KOPT-K1 (cell line): Measurements from ENCODE around the gene TDRD9.

Experiments used
- H3K27ac ChIP-seq: fragments of 200-600 bp; sonication (generic); 2 replicates; pipeline ENCODE4 v1.5.1; 2016; ENCODE audit warnings: antibody characterized with exemption, mild to moderate bottlenecking, low read depth, low read length; ENCODE audit not compliant: poor library complexity, severe bottlenecking
- H3K36me3 ChIP-seq: fragments of 200-600 bp; sonication (generic); 2 replicates; pipeline ENCODE4 v1.5.1; 2017; ENCODE audit warnings: antibody characterized with exemption, mild to moderate bottlenecking, low read length, moderate library complexity; ENCODE audit not compliant: insufficient read depth
- H3K9me3 ChIP-seq: fragments of 200-600 bp; sonication (generic); 2 replicates; pipeline ENCODE4 v1.5.1; 2017; ENCODE audit warnings: antibody characterized with exemption, low read length, mild to moderate bottlenecking; ENCODE audit not compliant: insufficient read depth, poor library complexity, severe bottlenecking

TDRD9 gene

GRCh38 chr14:104072586-104072985, 144.3 kb downstream of the TDRD9 start:
- Histone ChIP-seq H3K36me3 (no peaks in the 10 kb centered on the region), H3K27ac (no peak overlapping the region), H3K9me3 (peaks cover 17% of the 10 kb centered on the region)

DNA sequence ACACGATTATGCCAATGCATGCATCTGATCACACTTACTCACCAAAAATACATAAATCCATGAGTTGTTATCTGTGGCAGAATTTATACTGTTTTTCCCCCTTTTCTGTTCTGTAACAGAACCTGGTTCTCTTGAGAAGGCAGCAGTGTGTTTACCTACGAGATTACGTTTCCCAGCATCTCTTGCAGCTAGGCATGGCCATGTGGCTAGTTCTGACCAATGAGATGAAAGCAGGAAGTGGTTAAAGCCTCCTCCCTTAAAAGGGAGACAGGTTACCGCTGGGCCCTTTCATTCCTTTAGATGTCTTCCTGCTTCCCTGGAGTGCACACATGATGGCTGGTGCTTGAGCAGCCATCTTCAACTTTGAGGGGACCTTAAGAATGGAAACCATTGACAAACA, 145.5 kb downstream of the TDRD9 start:
- no peaks in the 10 kb centered on the region for H3K36me3 ChIP-seq
- H3K9me3 ChIP-seq: peaks cover 15% of the 10 kb centered on the region
- H3K27ac ChIP-seq: no peak overlapping the region

GRCh38 chr14:104075530-104076151, 147.4 kb downstream of the TDRD9 start:
- Histone ChIP-seq H3K36me3 (no peaks in the 10 kb centered on the region), H3K27ac (no peak overlapping the region), H3K9me3 (peaks cover 15% of the 10 kb centered on the region)

DNA sequence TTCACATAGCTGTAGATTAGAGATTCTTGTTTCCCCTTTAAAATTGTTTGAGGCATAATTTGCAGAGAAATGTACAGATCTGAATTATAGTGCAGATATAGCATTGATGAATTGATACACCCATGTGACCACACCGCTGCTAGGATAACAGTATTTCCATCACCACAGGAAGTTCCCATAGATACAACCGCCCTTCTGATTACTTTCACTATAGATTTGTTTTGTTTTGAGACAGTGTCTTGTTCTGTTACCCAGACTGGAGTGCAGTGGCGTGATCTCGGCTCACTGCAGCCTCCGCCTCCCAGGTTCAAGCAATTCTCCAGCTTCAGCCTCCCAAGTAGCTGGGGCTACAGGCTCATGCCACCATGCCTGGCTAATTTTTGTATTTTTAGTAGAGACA, 148.5 kb downstream of the TDRD9 start:
- Histone ChIP-seq H3K9me3 (peaks cover 15% of the 10 kb centered on the region), H3K27ac (no peak overlapping the region), H3K36me3 (no peaks in the 10 kb centered on the region)

- Histone ChIP-seq H3K36me3 (no peaks in the 10 kb centered on the region), H3K27ac (no peak overlapping the region), H3K9me3 (peaks cover 10% of the 10 kb centered on the region)
Measured at GRCh38 chr14:104078031-104078455, 149.8 kb downstream of the TDRD9 start.

- Histone ChIP-seq H3K27ac (no peak overlapping the region), H3K9me3 (no peaks in the 10 kb centered on the region), H3K36me3 (no peaks in the 10 kb centered on the region)
Measured at GRCh38 chr14:104080376-104081260, 152.4 kb downstream of the TDRD9 start.

GRCh38 chr14:104081261-104081835, 153.1 kb downstream of the TDRD9 start:
- Histone ChIP-seq H3K27ac (no peak overlapping the region), H3K9me3 (no peaks in the 10 kb centered on the region), H3K36me3 (no peaks in the 10 kb centered on the region)

DNA sequence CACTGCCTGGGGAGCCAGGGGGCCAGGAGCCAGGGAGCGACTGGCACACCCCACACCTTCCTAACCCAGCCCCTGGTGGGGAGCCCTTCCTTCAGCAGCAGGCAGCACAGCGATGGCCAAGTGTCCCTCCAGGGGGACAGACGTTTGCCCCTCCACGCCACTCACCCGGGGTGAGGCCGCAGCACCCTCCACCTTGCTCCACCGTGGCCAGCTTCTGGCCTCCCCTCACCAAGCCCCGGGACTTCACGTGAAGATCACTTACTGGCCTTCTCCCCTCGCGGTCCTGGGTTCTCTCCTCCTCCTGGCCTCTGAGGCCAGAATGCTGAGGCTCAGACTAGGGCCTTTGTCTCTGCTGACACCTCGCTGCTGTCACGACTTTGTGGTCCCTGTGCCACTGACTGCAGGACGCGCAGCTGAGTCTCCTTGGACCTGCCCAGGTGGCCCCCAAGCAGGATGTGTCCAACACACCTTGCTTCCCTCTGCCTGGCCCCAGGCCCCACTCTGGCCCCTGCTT, 153.8 kb downstream of the TDRD9 start:
- H3K27ac ChIP-seq: no peak overlapping the region

DNA sequence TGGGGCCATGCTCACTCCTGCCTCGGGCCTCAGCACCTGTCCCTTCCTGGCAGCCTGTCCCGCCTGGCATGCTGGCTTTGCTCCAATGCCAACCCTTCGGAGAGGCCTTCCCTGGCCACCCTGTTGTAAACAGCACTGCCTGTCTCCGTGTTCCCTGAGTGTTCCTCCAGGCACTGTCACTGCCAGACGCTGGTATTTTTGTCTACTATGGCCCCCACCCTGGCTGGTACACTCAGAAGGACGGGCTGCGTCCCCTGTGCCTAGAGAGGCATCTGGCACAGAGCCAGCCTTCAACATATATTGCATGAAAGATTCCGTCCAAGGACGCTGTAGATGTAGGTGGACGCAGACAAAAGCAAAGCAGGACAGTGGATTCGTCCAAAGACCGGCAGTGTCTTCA, 154.6 kb downstream of the TDRD9 start:
- Histone ChIP-seq H3K27ac (no peak overlapping the region), H3K36me3 (no peaks in the 10 kb centered on the region), H3K9me3 (no peaks in the 10 kb centered on the region)

More for the DNA sequence above, 153.8 kb downstream of the TDRD9 start:
- Histone ChIP-seq H3K36me3 (no peaks in the 10 kb centered on the region), H3K9me3 (no peaks in the 10 kb centered on the region)

DNA sequence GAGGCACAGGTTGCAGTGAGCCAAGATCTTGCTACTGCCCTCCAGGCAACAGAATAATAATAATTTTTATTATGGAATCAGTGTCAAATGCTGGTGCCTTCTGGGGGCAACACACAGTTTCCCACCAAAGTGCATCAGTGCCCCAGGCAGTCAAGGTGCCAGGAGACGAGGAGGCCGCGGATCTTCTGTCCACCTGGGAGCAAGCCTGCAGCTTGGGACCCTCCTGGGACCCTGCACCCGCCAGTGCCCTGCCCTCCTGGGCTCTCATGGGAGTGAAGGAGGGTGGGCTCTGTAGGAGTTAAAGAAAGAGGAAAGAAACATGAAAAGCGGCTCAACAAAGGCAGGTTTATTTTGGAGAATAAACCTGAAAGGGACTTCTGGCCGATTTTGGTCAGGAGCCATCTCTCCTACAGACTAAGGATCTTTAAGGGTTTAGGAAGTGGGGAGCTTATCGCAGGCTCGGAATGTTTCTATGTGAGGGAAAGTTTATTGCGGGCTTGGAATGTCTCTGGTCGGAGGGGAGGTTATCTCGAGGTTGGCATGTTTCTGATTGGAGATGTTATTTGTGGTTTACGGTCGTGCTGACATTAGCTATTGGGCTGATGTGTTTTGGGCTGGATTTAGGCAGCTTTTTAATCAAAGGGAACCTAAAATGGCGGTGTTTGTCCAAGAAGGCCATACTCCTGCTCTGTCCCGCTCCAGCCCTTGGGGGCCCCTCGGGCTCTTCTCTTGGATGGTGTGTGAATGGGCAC, 156.2 kb downstream of the TDRD9 start:
- H3K27ac ChIP-seq: no peak overlapping the region
- H3K9me3 ChIP-seq: no peaks in the 10 kb centered on the region
- no peaks in the 10 kb centered on the region for H3K36me3 ChIP-seq

DNA sequence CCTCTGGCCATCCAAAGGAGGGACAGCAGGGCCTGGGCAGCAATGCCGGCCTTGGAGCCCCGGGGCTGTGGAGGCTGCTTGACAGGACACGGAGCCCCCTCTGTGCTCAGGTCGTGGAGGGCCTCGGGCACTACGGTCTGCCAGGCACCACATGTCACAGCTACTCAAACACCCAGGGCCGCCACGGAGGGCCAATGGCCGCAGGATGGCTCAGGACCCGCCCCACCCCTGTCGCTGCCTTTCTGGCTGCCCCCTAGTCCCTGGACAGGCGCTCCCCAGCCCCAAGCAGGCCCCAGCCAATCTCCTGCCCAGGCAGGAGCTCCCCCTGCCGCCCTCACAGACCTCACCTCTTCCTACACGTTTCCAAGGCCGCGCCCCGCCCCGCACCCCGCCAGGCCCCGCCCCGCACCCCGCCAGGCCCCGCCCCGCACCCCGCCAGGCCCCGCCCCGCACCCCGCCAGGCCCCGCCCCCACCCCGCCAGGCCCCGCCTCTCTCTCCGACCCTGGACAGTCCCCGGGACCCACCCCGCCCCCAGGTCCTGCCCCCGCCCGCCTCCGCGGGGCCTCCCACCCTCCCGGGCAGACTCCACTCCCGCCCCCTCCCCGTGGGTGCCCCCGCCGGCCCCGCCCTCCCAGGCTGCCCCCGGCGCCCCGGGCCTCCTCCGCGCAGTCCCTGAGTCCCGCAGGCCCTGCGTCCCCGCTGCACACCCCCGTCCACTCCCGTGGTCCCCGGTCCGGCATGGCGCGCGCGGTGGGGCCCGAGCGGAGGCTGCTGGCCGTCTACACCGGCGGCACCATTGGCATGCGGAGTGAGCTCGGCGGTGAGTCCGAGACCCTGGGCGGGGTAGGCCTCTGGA, 157.0 kb downstream of the TDRD9 start, which contains the start of gene ASPG:
Gene ASPG, plus strand, starts transcription at position 669 of the 857 bp plus-strand sequence. Its CDS starts 71 bp downstream, at position 740.
- Histone ChIP-seq H3K27ac (no peak within 1 kb of the TSS), H3K36me3 (no peaks in the 10 kb centered on the region), H3K9me3 (no peaks in the 10 kb centered on the region)

DNA sequence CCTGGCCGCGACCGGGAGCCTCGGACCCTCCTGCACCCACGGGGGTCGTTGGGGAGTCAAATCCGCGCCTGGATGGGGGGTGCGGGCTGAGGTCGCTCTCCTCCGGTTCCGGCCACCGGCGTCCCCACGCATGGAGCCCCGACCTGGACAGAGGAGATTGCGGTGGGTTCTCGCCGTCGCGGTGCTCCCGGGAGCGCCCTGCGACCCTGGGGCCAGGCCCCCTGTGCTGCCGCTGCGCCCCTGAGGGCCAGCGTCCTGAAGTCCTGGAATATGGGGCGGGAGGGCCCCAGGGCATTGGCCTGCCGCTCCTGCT, 157.6 kb downstream of the TDRD9 start:
- H3K27ac ChIP-seq: no peak overlapping the region
- H3K9me3 ChIP-seq: no peaks in the 10 kb centered on the region
- no peaks in the 10 kb centered on the region for H3K36me3 ChIP-seq

DNA sequence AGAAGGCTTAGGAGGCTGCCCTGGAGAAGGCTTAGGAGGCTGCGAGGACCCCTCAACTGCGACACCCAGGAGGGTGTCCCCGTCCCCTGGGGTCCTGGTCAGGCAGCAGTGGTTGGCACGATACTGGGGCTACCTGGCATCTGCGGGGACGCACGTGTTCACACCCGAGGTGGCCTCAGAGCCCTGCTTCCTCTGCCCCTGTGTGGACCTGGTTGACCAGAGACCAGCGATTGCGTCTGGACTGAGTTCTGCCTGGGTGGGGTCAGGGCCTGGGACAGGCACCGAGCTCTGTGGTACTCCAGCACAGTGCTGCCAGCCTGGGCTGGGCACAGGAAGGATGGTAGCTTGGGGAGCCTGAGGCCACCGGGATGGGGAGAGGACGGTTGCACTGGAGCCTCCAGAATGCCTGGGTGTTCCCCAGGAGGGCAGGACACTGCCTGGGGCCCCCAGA, 158.0 kb downstream of the TDRD9 start:
- Histone ChIP-seq H3K27ac (no peak overlapping the region), H3K36me3 (no peaks in the 10 kb centered on the region), H3K9me3 (no peaks in the 10 kb centered on the region)
